Measurements from ENCODE around the gene AXIN1. TPM values are rescaled to one million over a fixed set of nuclear protein-coding genes. Genes with fewer than 3 reads are reported as not detected.
"Not testable (repeated sequence)": the region's sequence is repeated elsewhere in the genome, so short reads cannot be mapped to it uniquely, and the experiment has no call there.

AXIN1 gene
- total and polyA plus RNA-seq, 9 donors, result 3.7 to 27.2 (median 23.0) TPM

DNA sequence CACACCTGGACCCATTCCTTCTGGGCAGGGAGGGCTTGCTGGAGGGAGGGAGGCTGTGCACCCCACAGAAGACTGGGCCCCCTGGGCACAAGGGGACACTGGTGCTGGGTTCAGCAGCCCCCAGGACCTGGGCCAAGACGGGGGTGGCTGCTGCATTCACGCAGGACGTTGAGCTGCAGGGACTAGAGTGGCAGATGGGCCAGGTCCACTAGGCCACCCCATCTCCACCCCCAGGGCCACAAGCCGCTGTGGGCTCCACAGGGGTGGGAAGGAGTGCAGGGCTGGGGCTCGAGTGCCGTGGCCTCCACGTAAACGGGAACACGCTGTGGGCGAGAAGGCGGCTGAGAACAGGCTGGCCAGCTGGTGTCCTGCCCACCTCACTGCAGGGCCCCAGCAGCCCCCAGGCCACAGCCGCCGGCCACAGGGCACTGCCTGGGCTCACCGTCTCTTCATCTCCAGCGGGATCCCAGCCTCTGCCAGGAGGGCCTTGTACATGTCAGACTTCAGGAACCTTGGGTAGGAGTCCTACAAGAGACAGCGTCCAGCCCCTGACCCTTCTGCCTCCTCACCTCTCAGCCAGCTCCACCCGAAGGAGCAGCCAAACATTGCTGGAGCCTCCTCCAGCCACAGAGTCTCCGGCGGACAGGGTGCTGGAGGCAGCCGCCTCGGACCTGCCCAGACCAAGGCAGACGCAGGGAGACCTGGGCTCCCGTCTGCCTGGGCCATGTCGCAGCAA lies 83.3 kb downstream of the AXIN1 start:
- DNase-seq, result no peak
- Histone ChIP-seq H3K36me3 (no peaks in the 10 kb centered on the region), H3K27me3 (no peaks in the 10 kb centered on the region), H3K27ac (no peak overlapping the region), H3K4me1 (ENCODE audit: insufficient read depth) (peaks cover 8% of the 10 kb centered on the region), H3K9me3 (no peaks in the 10 kb centered on the region), H3K4me3 (no peak overlapping the region)
- 70 to 77% (median 72%) methylated on average over 23 to 24 of the region's 24 CpGs for WGBS, 3 donors
- TF ChIP-seq, protein P1, sequence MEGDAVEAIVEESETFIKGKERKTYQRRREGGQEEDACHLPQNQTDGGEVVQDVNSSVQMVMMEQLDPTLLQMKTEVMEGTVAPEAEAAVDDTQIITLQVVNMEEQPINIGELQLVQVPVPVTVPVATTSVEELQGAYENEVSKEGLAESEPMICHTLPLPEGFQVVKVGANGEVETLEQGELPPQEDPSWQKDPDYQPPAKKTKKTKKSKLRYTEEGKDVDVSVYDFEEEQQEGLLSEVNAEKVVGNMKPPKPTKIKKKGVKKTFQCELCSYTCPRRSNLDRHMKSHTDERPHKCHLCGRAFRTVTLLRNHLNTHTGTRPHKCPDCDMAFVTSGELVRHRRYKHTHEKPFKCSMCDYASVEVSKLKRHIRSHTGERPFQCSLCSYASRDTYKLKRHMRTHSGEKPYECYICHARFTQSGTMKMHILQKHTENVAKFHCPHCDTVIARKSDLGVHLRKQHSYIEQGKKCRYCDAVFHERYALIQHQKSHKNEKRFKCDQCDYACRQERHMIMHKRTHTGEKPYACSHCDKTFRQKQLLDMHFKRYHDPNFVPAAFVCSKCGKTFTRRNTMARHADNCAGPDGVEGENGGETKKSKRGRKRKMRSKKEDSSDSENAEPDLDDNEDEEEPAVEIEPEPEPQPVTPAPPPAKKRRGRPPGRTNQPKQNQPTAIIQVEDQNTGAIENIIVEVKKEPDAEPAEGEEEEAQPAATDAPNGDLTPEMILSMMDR (IDR thresholded peaks at IDR 0.05), result no peak
- TF ChIP-seq EP300 (IDR thresholded peaks at IDR 0.05) (no peak), POLR2A (IDR thresholded peaks at IDR 0.05) (no peak)
- intact Hi-C loops (cut with DNase I), result no loop called here

DNA sequence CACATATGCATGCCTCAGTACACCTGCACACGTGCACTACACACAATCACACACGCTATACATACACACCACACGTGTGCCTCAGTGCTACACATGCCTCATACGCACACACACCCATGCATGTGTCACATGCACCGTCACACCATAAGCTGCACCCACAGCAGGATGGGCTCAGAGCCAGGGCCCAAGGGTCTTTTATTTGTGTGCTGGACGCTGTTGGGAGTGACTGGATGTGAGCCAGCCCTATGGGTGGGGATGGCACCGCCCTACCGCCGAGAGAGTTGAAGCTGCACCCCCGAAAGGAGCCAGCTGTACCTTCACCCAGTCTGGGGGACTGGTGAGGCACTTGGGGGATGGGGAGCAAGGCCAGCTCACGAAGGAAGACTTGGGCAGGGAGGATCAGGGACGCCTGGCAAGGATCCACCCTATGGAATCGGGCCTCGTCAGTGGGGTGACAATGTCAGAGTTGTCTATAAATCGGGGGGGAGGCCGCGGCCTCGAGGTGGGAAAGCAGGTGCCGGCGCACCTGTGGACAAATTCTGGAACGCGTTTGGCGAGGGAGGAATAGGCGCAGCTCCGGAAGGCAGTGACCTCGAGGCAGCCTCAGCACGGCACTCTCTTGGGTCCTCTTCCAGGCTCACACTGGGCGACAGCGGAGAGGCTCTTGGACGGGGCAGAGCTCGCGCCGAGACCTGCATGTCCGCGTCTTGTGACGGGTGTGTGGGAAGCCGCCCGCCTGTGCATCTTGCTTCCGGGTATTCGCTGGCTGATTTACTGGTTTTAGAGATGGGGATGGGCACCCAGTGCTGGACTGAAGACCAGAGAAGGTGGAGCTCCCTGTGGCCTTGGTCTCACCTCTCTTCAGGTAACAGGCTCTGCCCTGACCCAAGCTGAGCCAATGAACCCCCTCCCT lies 84.1 kb downstream of the AXIN1 start:
- Histone ChIP-seq H3K27ac (no peak overlapping the region), H3K36me3 (no peaks in the 10 kb centered on the region), H3K4me1 (ENCODE audit: insufficient read depth) (peaks cover 8% of the 10 kb centered on the region), H3K27me3 (no peaks in the 10 kb centered on the region), H3K4me3 (no peak overlapping the region), H3K9me3 (no peaks in the 10 kb centered on the region)
- no peak for TF ChIP-seq POLR2A (IDR thresholded peaks at IDR 0.05)
- no peak for TF ChIP-seq EP300 (IDR thresholded peaks at IDR 0.05)
- TF ChIP-seq, protein P1 (IDR thresholded peaks at IDR 0.05), result no peak
- 43 to 63% (median 52%) methylated on average over 40 of the region's 40 CpGs for WGBS, 3 donors
- DNase-seq, result no peak
- intact Hi-C loops (cut with DNase I), result no loop called here

- DNase-seq; H3K27ac ChIP-seq; H3K36me3 ChIP-seq; H3K4me1 ChIP-seq (ENCODE audit: insufficient read depth); intact Hi-C loops (cut with DNase I); H3K4me3 ChIP-seq; H3K27me3 ChIP-seq; H3K9me3 ChIP-seq: not testable (repeated sequence)
- 75 to 79% (median 76%) methylated on average over 17 of the region's 17 CpGs for WGBS, 3 donors
These were observed 85.0 kb downstream of the AXIN1 start for GRCh38 chr16:267562-267961.

DNA sequence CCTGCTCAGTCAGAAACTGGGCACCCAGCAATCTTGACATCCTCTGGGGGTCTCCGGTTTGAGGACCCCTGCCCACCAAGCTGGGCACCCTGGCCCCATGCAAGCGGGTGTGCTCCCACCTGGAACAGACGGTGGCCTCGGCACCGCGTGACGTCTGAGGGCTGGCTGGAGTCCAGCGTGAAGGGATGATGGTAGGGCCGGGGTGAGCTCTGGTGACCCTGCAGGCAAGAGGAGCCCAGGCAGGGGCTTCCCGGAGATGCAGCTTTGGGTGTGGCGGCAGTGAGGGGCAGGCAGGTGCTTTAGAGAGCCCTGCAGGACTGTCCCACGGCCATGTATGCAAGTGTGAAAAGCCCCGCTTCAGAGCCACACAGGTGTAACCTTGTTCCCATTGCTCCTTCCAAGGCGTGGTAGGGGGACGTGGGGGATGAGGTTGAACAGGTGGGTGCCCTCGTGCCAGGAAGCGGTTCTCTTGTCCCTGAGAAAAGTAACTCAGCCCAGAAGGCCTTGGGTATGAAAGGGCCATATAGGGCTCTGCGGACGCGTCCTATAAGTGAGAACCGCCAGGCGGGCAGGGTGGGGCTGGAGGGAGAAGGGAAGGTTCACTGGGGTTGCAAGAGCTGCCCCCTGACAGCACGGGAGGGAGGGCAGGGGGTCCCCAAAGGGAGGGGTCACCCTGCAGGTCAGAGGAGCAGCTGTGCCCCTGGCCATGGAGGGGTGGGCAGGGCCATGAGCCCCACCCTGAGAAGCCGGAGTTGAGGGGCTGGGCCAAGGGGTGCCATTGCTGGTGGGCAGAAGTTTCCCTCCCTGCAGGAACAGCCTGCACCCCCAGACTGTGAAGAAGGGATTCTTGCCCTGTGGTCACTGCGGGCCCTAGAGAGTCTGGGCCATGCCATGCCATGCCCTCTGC lies 86.0 kb downstream of the AXIN1 start:
- no peaks in the 10 kb centered on the region for H3K36me3 ChIP-seq
- TF ChIP-seq POLR2A (IDR thresholded peaks at IDR 0.05) (no peak), EP300 (IDR thresholded peaks at IDR 0.05) (no peak)
- TF ChIP-seq, protein P1 (IDR thresholded peaks at IDR 0.05), result no peak
- intact Hi-C loops (cut with DNase I), result no loop called here
- no peak overlapping the region for H3K4me3 ChIP-seq
- H3K9me3 ChIP-seq, result no peaks in the 10 kb centered on the region
- H3K27ac ChIP-seq, result no peak overlapping the region
- DNase-seq, result peak in 1 of 5 donors; percentile 66
- H3K4me1 ChIP-seq (ENCODE audit: insufficient read depth), result peaks cover 8% of the 10 kb centered on the region
- WGBS, 3 donors, result 55 to 58% (median 56%) methylated on average over 25 of the region's 25 CpGs
- H3K27me3 ChIP-seq, result no peaks in the 10 kb centered on the region
